Measurements from ENCODE around the gene CPSF4L. TPM values are rescaled to one million over a fixed set of nuclear protein-coding genes. Genes with fewer than 3 reads are reported as not detected.

Gene CPSF4L
- total and polyA plus RNA-seq, 2 of the 13 experiments (the other 11 are each of a cell fraction or from before 2014, with no cell fraction given), result 0.73 to 1.6 TPM

- TF ChIP-seq ZNF609 (CRISPR knock-in tag; IDR thresholded peaks at IDR 0.05; ENCODE audit: borderline replicate concordance) (peak; percentile 48; the same call in 1 of the 2 replicates), FOXK2 (IDR thresholded peaks at IDR 0.05) (peak; percentile 69), NRL (CRISPR knock-in tag; IDR thresholded peaks at IDR 0.05; ENCODE audit: borderline replicate concordance) (no peak), MXD1 (CRISPR knock-in tag; IDR thresholded peaks at IDR 0.05) (0 out of 2 replicates have a peak, but pooled peaks have one; percentile 49), YEATS2 (CRISPR knock-in tag; IDR thresholded peaks at IDR 0.05; ENCODE audit: borderline replicate concordance) (no peak), ZNF761 (CRISPR knock-in tag; conservative IDR thresholded peaks at IDR 0.05) (no peak), ZNF629 (CRISPR knock-in tag; conservative IDR thresholded peaks at IDR 0.05) (peak; percentile 70), DNMT3B (CRISPR knock-in tag; conservative IDR thresholded peaks at IDR 0.05) (no peak), NCOA1 (CRISPR knock-in tag; IDR thresholded peaks at IDR 0.05) (no peak), ZNF556 (CRISPR knock-in tag; IDR thresholded peaks at IDR 0.05; ENCODE audit: borderline replicate concordance) (peak; percentile 77), ZFP36L1 (CRISPR knock-in tag; IDR thresholded peaks at IDR 0.05) (peak; percentile 69; the same call in 1 of the 2 replicates), NR2F6 (IDR thresholded peaks at IDR 0.05) (peak; percentile 43), NR2F6 (CRISPR knock-in tag; IDR thresholded peaks at IDR 0.05) (peak; percentile 39; the same call in 1 of the 2 replicates), KAT7 (CRISPR knock-in tag; IDR thresholded peaks at IDR 0.05; ENCODE audit: borderline replicate concordance) (no peak; the same call in 1 of the 2 replicates), GTF3A (CRISPR knock-in tag; conservative IDR thresholded peaks at IDR 0.05) (0 out of 2 replicates have a peak, but pooled peaks have one; percentile 77), HOXD1 (CRISPR knock-in tag; IDR thresholded peaks at IDR 0.05) (peak; percentile 55), FOXP4 (CRISPR knock-in tag; IDR thresholded peaks at IDR 0.05) (peak; percentile 68), FOXK1 (CRISPR knock-in tag; IDR thresholded peaks at IDR 0.05; ENCODE audit: borderline replicate concordance, low read depth) (peak; percentile 33; the same call in 1 of the 2 replicates), ASH2L (IDR thresholded peaks at IDR 0.05; ENCODE audit: insufficient read length, low read depth, low read length) (peak; percentile 72), HIC2 (CRISPR knock-in tag; IDR thresholded peaks at IDR 0.05; ENCODE audit: low read depth) (peak; percentile 53; the same call in 1 of the 2 replicates), TBX2 (CRISPR knock-in tag; IDR thresholded peaks at IDR 0.05; ENCODE audit: borderline replicate concordance) (peak; percentile 81), AGO1 (IDR thresholded peaks at IDR 0.05; ENCODE audit: low read depth, low read length, poor library complexity, severe bottlenecking) (no peak), NCOA5 (CRISPR knock-in tag; IDR thresholded peaks at IDR 0.05) (no peak)
These were observed 16.4 kb upstream of the CPSF4L start (continued) for GRCh38 chr17:73278049-73278464.

Measured in HepG2 (cell line).